HFFc6 (cell line): Measurements from ENCODE around the gene FHL2. TPM values are rescaled to one million over a fixed set of nuclear protein-coding genes. Genes with fewer than 3 reads are reported as not detected.

ENCODE experiments used
- DNase-seq: peaks from one replicate; pipeline ENCODE4 v3.0.0-alpha.2; 2018
- H3K27ac Mint-ChIP-seq: 2 replicates; pipeline ENCODE4 v1.8.0; 2020; ENCODE audit warnings: mild to moderate bottlenecking, mixed read lengths
- H3K27me3 Mint-ChIP-seq: 2 replicates; pipeline ENCODE4 v1.8.0; 2021; ENCODE audit warnings: mild to moderate bottlenecking, moderate library complexity, mixed read lengths; ENCODE audit not compliant: insufficient read depth
- H3K36me3 Mint-ChIP-seq: 2 replicates; pipeline ENCODE4 v1.8.0; 2021; ENCODE audit warnings: low read depth, mixed read lengths
- H3K4me1 Mint-ChIP-seq: 2 replicates; pipeline ENCODE4 v1.8.0; 2020; ENCODE audit warnings: low read depth, mixed read lengths
- H3K4me3 Mint-ChIP-seq: 2 replicates; pipeline ENCODE4 v1.8.0; 2020; ENCODE audit warnings: mild to moderate bottlenecking, moderate library complexity, mixed read lengths
- H3K9me3 Mint-ChIP-seq: 2 replicates; pipeline ENCODE4 v1.8.0; 2020; ENCODE audit warnings: mild to moderate bottlenecking, mixed read lengths
- total RNA-seq, 6 experiments: library from RNA; stranded (reverse); fragmentation: NEBNext Ultra II Directional; extraction: Animal tissue kit (Norgen Biotek cat#: 25700); gene quantifications; 2 replicates in 1 of 6; 3 replicates in 5 of 6; pipeline ENCODE4 v1.2.3, GENCODE V29; 2021
- TF ChIP-seq, protein P1 (sequence below): fragments of 200-600 bp; sonication (generic); IDR thresholded peaks from 2 replicates; pipeline ENCODE4 v1.5.0; 2021; ENCODE audit warnings: antibody characterized with exemption, mild to moderate bottlenecking

The FHL2 gene
- total RNA-seq, 6 experiments from 2014 or later: 211 to 281 (median 243) TPM

DNA sequence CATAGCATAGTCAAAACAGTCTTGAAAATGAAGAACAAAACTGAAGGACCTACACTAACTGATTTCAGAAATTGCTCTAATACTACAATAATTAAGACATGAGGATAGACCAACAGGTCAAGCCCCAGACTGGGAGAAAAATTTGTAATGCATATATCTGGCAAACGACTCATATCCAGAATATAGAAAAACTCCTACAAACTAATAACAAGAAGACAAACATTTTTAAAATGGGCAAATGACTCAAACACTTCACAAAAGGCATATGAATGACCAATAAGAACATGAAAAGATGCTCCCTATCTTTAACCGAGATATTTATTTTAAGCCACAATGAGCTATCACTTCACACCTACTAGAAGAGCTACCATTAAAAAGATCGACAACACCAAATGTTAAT is 83.5 kb downstream of the FHL2 start:
- TF ChIP-seq, protein P1, sequence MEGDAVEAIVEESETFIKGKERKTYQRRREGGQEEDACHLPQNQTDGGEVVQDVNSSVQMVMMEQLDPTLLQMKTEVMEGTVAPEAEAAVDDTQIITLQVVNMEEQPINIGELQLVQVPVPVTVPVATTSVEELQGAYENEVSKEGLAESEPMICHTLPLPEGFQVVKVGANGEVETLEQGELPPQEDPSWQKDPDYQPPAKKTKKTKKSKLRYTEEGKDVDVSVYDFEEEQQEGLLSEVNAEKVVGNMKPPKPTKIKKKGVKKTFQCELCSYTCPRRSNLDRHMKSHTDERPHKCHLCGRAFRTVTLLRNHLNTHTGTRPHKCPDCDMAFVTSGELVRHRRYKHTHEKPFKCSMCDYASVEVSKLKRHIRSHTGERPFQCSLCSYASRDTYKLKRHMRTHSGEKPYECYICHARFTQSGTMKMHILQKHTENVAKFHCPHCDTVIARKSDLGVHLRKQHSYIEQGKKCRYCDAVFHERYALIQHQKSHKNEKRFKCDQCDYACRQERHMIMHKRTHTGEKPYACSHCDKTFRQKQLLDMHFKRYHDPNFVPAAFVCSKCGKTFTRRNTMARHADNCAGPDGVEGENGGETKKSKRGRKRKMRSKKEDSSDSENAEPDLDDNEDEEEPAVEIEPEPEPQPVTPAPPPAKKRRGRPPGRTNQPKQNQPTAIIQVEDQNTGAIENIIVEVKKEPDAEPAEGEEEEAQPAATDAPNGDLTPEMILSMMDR: no peak
- Mint-ChIP-seq H3K4me1 (peaks cover 17% of the 10 kb centered on the region), H3K9me3 (no peaks in the 10 kb centered on the region), H3K27ac (no peak overlapping the region), H3K4me3 (no peak overlapping the region), H3K36me3 (no peaks in the 10 kb centered on the region), H3K27me3 (no peaks in the 10 kb centered on the region)
- DNase-seq: no peak

DNA sequence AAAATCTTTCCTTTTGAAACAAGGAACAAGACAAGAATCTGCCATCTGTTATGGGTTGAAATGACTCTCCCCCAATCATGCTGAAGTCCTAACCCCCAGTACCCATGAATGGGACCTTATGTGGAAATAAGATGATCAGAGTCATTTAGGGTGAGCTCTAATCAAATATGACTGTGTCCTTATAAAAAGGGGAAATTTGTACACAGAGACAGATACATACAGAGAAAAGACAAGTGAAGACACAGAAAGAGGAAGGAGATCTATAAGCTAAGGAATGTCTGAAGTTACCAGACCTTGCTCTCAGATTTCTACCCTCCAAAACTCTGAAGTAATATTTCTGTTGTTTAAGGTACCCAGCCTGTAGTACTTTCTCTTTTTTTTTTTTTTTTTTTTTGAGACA is 85.0 kb downstream of the FHL2 start:
- DNase-seq: no peak
- Mint-ChIP-seq H3K27ac (no peak overlapping the region), H3K4me3 (no peak overlapping the region), H3K36me3 (no peaks in the 10 kb centered on the region), H3K9me3 (no peaks in the 10 kb centered on the region), H3K27me3 (no peaks in the 10 kb centered on the region), H3K4me1 (peaks cover 13% of the 10 kb centered on the region)
- TF ChIP-seq, protein P1: no peak

Other genes with a start within 250 kb of the FHL2 start
- gene GPR45, start 157.3 kb downstream of the FHL2 start, total RNA-seq: not detected
- 10 to 100 TPM; 18.9 to 22.5 (median 19.8) TPM for gene TGFBRAP1, start 69.3 kb downstream of the FHL2 start, total RNA-seq
- gene C2orf49, start 61.5 kb downstream of the FHL2 start, total RNA-seq: 10 to 100 TPM; 17.7 to 25.4 (median 20.0) TPM